Hematopoietic multipotent progenitor cell (in vitro differentiated cells): ENCODE results near the gene GBE1. TPM values are rescaled to one million over a fixed set of nuclear protein-coding genes. Genes with fewer than 3 reads are reported as not detected.
A peak's percentile ranks its signal among the peaks of the same experiment; 100 is the strongest.

Source experiments
- small RNA-seq: library from RNA; depleted of rRNA; stranded (forward); fragments of <200 nt; gene quantifications from one replicate; pipeline ENCODE3, GENCODE V24; 2012
- total RNA-seq: library from RNA; depleted of rRNA; stranded (reverse); fragments of >200 nt; gene quantifications from one replicate; pipeline ENCODE4 v1.2.3, GENCODE V29; 2012

GBE1 gene
- total RNA-seq, 1 donor, result 13.5 TPM

Small RNA genes within 50 kb of the gene (small RNA-seq; reads per million reads assigned to genes)
- gene AC017015.1, result not detected
- 1.0 reads per million, percentile 34 among the genes with 10 or more reads in this experiment for gene RNU2-28P
